ENCODE data around the gene TLK2.
"Not testable (repeated sequence)": the region's sequence is repeated elsewhere in the genome, so short reads cannot be mapped to it uniquely, and the experiment has no call there.

DNA sequence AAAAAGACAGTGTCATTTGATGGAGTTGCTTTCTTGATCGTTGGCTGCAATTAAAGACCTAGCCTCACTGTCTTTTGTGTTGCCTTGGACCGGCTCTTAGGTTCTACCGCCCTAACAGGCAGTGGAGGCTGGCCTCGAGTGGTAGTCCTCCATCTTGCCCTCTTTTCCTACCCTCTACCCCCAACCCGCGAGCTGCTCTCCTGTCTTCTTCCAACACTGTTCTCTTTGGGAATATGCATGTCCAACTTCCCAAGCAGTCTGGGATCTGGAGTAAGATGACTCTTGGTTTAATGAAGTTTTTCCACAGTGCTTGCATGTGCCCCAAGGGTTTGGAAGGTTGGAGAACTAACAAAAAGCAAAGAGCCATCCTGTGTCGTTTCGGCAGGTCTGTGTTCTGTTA is 1.5 kb upstream of the TLK2 start:
- TF ChIP-seq, protein P1, sequence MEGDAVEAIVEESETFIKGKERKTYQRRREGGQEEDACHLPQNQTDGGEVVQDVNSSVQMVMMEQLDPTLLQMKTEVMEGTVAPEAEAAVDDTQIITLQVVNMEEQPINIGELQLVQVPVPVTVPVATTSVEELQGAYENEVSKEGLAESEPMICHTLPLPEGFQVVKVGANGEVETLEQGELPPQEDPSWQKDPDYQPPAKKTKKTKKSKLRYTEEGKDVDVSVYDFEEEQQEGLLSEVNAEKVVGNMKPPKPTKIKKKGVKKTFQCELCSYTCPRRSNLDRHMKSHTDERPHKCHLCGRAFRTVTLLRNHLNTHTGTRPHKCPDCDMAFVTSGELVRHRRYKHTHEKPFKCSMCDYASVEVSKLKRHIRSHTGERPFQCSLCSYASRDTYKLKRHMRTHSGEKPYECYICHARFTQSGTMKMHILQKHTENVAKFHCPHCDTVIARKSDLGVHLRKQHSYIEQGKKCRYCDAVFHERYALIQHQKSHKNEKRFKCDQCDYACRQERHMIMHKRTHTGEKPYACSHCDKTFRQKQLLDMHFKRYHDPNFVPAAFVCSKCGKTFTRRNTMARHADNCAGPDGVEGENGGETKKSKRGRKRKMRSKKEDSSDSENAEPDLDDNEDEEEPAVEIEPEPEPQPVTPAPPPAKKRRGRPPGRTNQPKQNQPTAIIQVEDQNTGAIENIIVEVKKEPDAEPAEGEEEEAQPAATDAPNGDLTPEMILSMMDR (IDR thresholded peaks at IDR 0.05), result not testable (repeated sequence)
- not testable (repeated sequence) for TF ChIP-seq POLR2A, POLR2AphosphoS5 (IDR thresholded peaks at IDR 0.05)
